NCI-H2107 (cell line): ENCODE results near the gene DNAJC21.

Experiments
- DNase-seq: peaks from one replicate; lab custom pipeline; 2025; lab: John Stamatoyannopoulos, UW

The DNAJC21 gene

GRCh38 chr5:34978681-34979080, 49.3 kb downstream of the DNAJC21 start:
- DNase-seq, result no peak

GRCh38 chr5:34982823-34983222, 53.5 kb downstream of the DNAJC21 start:
- DNase-seq, result no peak

DNA sequence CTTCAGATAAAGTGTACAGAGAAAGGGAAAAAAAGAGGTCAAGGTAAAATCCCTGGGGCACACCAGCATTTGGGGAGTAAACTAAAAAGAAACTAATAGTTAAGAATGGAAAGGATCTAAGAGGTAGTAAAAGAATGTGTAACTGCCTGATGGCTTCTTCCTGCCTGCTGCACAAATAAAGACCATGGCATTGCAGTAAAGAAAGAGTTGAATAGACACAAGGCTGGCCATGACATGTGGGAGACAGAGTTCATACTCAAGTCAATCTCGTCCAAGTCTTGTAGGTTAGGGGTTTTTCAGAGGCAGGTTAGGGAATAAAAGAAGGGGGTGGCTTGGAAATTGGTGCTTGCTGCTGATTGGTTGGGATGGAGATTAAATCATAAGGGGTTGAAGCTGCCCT, 57.6 kb downstream of the DNAJC21 start:
- no peak for DNase-seq

DNA sequence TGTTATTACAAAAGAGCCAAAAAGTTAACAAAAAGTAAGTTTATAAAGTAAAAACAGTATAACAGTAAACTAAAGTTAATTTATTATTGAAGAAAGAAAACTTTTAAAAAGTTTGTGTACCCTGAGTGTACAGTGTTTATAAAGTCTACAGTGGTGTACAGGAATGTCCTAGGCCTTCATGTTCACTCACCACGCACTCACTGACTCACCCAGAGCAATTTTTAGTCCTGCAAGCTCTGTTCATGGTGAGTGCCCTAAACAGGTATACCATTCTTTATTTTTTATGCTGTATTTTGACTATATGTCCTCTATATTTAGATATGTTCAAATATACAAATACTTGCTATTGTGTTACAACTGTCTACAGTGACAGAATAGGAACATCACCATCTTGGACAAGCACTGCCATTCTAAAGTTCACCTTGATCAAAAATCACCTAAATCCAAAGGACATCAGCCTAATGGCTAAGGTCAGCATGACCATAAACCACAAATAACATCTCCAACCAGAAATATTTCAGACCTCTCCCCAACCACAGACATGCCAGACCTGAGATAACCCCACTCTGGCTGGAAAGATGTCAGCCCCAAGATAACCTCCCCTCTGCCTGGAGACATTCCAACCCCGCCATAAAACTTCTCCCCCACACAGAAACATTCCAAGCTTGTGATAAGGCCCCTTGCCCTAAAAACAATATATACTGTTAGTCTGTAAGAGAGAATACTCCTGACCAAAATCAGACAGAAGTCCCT, 62.3 kb downstream of the DNAJC21 start:
- no peak for DNase-seq

DNA sequence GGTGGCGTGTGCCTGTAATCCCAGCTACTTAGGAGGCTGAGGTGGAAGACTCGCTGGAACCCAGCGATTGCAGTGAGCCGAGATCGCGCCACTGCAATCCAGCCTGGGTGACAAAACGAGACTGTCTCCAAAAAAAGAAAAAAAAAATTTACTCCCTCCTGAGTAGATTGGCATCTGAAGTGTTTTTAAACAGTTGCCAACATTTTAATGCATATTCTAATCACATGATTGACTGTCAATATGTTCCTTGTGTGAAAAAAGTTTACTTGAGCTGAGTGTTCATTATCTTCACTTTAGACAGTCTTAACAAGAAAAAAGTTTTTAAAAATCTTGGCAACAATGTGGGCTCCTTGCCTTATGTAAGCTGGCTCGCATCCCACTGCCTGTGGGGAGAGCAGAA, 64.6 kb downstream of the DNAJC21 start:
- DNase-seq, result no peak

DNA sequence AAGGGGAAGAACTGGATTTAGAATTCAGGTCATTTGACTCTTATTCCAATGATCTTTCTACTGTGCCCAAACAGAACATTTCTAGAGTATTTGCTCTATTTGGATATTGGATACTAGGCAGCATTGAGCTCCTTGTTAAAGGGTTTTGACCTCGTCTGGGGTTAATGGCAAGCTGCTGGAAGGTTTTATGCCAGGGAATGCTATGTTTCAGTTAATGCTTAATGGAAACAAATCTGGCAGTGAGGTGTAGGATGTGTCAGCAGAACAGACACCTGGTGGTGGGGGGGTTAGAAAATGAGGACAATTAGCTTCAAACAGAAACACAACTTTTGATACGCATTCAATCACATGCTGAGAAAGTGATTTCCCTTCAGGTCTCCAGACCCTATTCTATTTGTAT, 66.9 kb downstream of the DNAJC21 start:
- no peak for DNase-seq

GRCh38 chr5:34998058-34998789, 68.9 kb downstream of the DNAJC21 start:
- no peak for DNase-seq

DNA sequence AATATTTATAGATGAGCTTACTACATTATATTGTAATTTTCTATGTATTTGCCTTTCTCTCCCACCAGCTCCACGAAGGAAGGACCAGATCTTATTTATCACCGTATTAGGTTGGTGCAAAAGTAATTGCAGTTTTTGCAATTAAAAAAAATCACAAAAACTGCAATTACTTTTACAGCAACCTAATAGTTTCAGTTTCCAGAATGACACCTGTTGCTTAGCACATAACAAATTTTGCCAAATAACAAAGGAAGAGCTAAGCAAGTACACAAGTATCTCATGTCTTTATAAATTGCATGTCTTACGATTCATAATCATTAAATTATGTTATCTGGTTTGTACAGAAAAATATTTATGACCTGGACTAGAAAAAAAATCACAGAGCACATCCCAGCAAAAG, 72.5 kb downstream of the DNAJC21 start:
- no peak for DNase-seq

GRCh38 chr5:35002459-35002858, 73.1 kb downstream of the DNAJC21 start:
- no peak for DNase-seq

DNA sequence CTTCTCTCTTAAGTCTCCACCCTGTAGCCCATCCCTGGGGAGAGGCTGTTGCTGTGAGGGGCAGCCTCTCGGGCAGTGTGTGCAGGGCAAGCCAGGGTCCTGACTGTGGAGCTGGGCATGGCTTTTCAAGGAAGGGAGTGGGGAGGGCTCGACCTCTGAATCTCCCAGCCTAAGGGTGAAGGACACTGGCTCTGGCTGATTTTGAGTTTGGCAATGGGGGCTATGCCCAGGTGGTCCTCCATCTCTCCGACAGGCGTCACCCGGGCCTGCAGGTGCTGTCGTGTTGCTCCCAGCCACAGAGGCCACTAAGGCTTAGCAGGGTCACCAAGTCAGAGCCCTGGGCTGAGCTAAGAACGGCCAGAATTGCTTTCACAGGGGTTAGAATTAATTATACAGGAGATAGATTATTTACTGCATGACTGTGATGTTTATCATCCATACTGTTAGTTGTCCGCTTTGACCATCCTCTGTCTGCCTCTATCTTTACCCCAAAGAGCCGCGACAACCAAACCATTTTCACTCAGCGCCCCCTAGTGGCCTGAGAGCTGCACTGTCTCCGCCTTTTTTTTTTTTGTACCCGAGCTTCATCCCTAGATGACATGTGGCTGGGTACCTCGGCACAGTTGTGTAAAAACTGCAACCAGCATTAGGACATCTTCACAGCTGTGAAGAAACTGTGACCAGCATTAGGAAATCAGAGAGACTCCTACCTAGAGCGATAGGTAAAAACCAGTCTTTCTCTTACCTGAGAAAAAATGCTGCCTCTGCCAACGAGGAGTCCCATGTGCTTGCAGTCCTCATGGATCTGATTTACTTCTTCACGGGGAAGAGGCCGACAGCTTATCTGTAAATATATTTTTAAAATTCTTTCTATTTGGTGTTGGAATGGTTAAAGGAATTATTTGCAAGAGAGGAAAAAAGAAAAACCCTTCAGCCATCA, 73.9 kb downstream of the DNAJC21 start:
- DNase-seq, result peak; percentile 30

DNA sequence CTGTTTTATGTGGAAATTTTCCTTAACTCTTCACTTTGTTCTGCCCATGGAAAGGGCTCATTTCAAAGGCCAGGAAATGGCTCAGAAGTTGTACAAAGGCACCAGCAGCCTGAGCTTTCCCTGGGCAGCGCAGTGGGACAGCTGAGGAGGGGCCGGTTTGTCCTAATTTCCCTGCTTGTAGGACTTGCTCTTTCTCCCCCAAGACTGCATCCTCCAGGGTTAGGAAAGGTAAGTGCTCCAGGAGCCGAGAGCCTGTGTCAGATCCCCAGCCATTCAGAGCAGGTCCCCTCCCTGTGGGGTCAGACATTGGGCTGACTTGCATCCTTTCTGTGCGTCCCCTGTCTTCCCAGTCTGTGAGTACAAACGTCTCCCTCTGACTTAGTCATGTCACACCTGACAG, 74.8 kb downstream of the DNAJC21 start:
- no peak for DNase-seq

DNA sequence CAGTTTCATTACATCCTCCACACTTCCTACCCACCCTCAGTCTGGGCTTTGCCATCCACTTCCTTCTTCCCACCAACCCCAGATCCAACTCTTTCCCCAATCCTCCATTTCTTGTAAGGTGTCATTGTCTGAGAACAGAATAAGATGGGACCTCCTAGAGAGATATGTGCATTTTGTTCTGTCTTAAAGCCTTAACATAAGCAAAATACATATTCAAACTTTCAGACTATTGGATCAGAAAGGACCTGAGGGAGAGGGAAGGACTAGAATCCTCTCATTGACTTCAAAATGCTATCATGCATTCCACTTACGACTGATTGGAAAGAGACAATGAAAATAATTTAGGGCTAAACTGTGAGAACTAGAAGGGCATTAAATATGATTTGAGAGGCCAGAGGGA, 75.4 kb downstream of the DNAJC21 start:
- DNase-seq, result no peak
